ENCODE data around the gene C2. TPM values are rescaled to one million over a fixed set of nuclear protein-coding genes. Genes with fewer than 3 reads are reported as not detected.

The C2 gene
- total and polyA plus RNA-seq, 9 donors = 1.4 to 32.6 (median 11.4) TPM

DNA sequence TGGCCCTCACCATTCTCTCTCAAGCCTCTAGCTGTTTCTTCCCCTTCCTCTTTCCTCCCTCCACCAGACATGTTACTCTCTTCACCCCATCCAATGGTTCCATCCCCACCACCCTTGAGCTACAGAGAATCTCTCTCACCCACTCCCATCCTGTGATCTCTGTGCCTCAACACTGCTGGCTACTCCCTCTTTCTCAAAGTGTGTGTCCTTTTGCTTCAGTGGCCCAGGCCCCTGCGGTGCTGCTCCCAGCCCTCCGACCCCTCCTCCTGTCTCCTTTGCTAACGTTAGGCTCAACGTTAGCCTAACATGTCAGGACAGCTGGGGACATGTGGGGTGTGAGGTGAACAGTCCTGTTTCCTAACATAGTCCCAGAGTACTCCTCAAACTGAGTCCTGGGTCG is 25.4 kb downstream of the C2 start:
- Histone ChIP-seq H3K9me3 (no peaks in the 10 kb centered on the region), H3K27me3 (no peaks in the 10 kb centered on the region), H3K4me3 (no peak overlapping the region), H3K4me1 (ENCODE audit: insufficient read depth) (no peaks in the 10 kb centered on the region), H3K36me3 (peaks cover 2% of the 10 kb centered on the region), H3K27ac (no peak overlapping the region)
- TF ChIP-seq POLR2A (IDR thresholded peaks at IDR 0.05) (no peak), EP300 (IDR thresholded peaks at IDR 0.05) (no peak)
- TF ChIP-seq, protein P1, sequence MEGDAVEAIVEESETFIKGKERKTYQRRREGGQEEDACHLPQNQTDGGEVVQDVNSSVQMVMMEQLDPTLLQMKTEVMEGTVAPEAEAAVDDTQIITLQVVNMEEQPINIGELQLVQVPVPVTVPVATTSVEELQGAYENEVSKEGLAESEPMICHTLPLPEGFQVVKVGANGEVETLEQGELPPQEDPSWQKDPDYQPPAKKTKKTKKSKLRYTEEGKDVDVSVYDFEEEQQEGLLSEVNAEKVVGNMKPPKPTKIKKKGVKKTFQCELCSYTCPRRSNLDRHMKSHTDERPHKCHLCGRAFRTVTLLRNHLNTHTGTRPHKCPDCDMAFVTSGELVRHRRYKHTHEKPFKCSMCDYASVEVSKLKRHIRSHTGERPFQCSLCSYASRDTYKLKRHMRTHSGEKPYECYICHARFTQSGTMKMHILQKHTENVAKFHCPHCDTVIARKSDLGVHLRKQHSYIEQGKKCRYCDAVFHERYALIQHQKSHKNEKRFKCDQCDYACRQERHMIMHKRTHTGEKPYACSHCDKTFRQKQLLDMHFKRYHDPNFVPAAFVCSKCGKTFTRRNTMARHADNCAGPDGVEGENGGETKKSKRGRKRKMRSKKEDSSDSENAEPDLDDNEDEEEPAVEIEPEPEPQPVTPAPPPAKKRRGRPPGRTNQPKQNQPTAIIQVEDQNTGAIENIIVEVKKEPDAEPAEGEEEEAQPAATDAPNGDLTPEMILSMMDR (IDR thresholded peaks at IDR 0.05) = no peak
- intact Hi-C loops (cut with DNase I) = loop anchor here in 3 of 4 donors (5.0 to 10.0 kb wide), 2 partner anchors 46 to 48 kb away; partner anchors contain the start of gene ZBTB12 (in 2 of the 3)
- no peak for DNase-seq
- 72 to 79% (median 75%) methylated on average over 5 of the region's 5 CpGs for WGBS, 3 donors

DNA sequence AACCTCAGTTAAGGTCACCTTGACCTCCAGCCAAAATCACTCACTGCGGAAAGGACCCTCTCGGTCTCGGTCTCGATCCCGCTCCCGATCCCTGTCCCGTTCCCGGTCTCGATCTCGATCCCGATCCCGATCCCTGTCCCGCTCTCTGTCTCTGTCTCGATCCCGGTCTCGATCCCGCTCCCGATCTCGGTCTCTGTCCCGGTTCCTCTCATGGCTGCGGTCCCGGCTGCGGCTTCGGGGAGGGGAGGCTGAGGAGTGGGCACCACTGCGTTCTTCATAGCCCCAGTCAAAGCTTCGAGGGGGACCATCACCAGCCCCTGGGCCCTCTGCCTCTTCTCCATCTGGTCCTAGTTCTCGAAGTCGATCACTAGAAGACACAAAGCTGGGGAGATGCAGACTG is 27.0 kb downstream of the C2 start:
- intact Hi-C loops (cut with DNase I) = loop anchor here in 3 of 4 donors (5.0 to 10.0 kb wide), 2 partner anchors 47 to 50 kb away; partner anchors contain the start of gene ZBTB12 (in 2 of the 3)
- TF ChIP-seq, protein P1 (IDR thresholded peaks at IDR 0.05) = no peak
- no peak for TF ChIP-seq EP300 (IDR thresholded peaks at IDR 0.05)
- TF ChIP-seq POLR2A (IDR thresholded peaks at IDR 0.05) = no peak
- DNase-seq = no peak
- Histone ChIP-seq H3K36me3 (peaks cover 2% of the 10 kb centered on the region), H3K27me3 (no peaks in the 10 kb centered on the region), H3K27ac (no peak overlapping the region), H3K4me3 (no peak overlapping the region), H3K9me3 (no peaks in the 10 kb centered on the region), H3K4me1 (ENCODE audit: insufficient read depth) (peaks cover 7% of the 10 kb centered on the region)
- WGBS, 3 donors = 93 to 95% (median 93%) methylated on average over 28 of the region's 28 CpGs

DNA sequence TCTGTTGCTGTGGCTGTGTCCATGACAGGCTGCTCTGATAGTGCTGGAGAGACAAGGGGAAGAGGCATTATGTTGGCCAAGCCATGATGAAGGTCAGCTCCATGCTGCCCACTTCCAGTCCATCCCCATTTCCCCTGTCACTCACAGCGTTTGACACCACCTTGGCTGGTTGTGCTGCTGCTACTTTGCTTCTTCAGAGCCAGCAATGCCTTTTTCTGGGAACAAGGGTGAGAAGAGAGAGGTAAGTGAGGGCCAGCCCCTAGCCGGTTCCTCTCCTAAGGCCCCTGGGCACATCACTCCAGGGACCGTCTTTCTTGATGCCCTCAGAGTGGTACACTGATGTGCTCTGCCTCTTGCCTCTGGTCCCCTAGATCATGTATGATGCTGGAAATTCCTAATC is 29.3 kb downstream of the C2 start:
- 63 to 89% (median 89%) methylated on average over 3 of the region's 3 CpGs for WGBS, 3 donors
- intact Hi-C loops (cut with DNase I) = loop anchor here in 2 of 4 donors (10.0 kb wide), 1 partner anchor 52 kb away; the partner anchor contains the start of gene ZBTB12 (in 2 of the 2)
- peaks cover 7% of the 10 kb centered on the region for H3K4me1 ChIP-seq (ENCODE audit: insufficient read depth)

DNA sequence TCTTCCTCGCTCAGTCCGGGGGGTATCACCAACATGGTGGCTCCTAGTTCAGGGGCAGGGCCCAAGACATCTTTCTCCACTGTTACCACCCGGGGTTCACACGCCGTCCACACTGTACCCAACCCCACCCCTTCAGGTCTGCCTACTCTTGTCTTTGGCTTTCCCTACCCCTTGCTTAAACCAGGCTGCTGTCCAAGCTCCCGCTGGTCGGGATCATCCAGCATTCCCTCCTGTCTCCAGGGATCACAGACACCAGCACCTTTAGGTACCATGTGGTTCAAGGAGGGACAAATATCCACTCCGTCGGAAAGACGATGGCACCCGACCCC is 30.9 kb downstream of the C2 start:
- Histone ChIP-seq H3K4me3 (peak overlapping the region; percentile 96), H3K9me3 (no peaks in the 10 kb centered on the region), H3K4me1 (ENCODE audit: insufficient read depth) (peaks cover 7% of the 10 kb centered on the region), H3K27ac (peak overlapping the region; percentile 43 to 74), H3K36me3 (peaks cover 2% of the 10 kb centered on the region), H3K27me3 (no peaks in the 10 kb centered on the region)
- intact Hi-C loops (cut with DNase I) = loop anchor here in 2 of 4 donors (10.0 kb wide), 1 partner anchor 54 kb away; the partner anchor contains the start of gene ZBTB12 (in 2 of the 2)
- whole genome bisulfite sequencing, 3 donors = 5 to 7% (median 7%) methylated on average over 11 of the region's 11 CpGs
- peak in 1 of 5 donors; percentile 43 for DNase-seq
- TF ChIP-seq POLR2A (IDR thresholded peaks at IDR 0.05) = no peak
- TF ChIP-seq EP300 (IDR thresholded peaks at IDR 0.05) = no peak
- TF ChIP-seq, protein P1 (IDR thresholded peaks at IDR 0.05) = peak in 1 of 3 donors; percentile 22

More for the DNA sequence above, 29.3 kb downstream of the C2 start:
- H3K27ac ChIP-seq = no peak overlapping the region
- peaks cover 2% of the 10 kb centered on the region for H3K36me3 ChIP-seq
- TF ChIP-seq, protein P1 (IDR thresholded peaks at IDR 0.05) = no peak
- TF ChIP-seq POLR2A (IDR thresholded peaks at IDR 0.05) (no peak), EP300 (IDR thresholded peaks at IDR 0.05) (no peak)
- no peaks in the 10 kb centered on the region for H3K27me3 ChIP-seq
- H3K4me3 ChIP-seq = no peak overlapping the region
- DNase-seq = no peak
- H3K9me3 ChIP-seq = no peaks in the 10 kb centered on the region
